GM19372 (cell line): Measurements from ENCODE around the gene STXBP2.

ENCODE experiments used
- ATAC-seq: cut with Tn5 transposase; IDR thresholded peaks from one replicate; pipeline ENCODE4 v1.9.1; 2021; ENCODE audit warnings: mild to moderate bottlenecking, low read depth, moderate library complexity; ENCODE audit not compliant: unreplicated experiment

Gene STXBP2

DNA sequence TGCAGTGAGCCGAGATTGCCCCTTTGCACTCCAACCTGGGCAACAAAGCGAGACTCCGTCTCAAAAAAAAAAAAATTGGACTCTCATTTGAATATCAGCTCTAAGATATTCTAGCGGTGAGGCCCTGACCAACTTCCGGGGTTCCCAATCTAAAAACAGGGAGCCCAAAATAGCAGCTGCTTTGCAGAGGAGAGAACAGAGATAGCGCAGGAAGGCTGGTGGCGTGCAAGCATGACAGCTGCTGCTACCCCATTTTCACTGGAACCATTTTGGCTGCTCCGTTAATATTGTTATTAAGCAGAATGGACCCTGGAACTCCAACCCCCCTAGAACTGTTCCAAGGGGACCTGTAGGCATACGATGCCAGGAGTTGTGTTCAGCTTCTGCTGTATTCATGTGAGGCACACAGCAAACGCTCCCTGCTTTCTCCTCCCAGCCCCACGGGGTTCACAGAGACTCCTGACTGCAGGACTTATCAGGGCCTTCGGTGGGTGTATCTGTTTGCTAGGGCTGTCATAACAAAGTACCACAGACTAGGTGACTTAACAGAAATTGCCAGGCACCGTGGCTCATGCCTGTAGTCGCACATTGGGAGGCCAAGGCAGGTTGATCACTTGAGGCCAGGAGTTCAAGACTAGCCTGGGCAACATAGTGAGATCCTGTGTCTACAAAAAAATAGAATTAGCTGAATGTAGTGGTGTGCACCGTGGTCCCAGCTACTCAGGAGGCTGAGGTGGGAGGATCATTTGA is 11.5 kb downstream of the STXBP2 start:
- ATAC-seq, result no peak

DNA sequence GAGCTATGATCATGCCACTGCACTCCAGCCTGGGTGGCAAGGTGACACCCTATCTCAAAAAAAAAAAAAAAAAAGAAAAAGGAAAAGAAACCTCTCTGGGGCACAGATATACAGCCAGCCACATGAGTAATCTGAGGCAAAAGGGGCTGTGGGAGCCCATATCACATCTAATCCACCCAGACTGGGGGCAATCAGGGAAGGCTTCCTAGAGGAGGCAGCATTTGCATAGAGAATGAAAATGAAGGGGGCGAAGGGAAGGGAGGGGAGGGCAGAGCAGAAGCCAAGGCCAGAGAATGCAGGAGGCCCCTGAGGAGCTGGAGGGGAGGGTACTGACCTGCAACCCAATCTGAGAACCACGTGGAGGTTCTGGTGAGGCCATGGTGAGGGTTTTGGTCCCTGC is 13.2 kb downstream of the STXBP2 start:
- no peak for ATAC-seq

DNA sequence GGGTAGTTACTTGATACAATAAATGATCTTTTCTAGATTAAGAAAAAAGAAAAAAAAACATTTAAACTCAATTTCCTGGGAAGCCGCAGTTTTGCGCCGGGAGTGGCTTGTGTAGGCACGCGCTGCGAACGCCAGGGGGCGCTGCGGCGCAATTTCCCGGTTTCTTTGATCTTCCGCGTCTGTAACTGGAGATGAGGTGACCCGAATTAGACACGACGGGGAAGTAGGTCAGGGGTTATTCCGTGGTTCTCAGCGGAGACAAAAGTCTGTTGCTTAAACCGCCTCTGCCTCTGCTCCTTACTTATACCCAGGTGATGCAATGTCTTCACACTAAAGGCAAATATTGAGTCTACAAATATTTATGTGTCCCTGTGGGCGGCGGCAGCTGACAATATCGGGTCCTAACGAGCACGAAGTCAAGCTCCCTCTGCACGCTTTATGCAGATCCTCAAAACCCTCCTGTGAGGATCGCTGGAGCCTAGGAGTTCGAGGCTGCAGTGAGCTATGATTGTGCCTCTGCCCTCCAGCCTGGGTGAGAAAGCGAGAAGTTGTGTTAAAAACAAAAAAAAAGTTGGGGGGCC is 15.2 kb downstream of the STXBP2 start:
- ATAC-seq, result no peak

DNA sequence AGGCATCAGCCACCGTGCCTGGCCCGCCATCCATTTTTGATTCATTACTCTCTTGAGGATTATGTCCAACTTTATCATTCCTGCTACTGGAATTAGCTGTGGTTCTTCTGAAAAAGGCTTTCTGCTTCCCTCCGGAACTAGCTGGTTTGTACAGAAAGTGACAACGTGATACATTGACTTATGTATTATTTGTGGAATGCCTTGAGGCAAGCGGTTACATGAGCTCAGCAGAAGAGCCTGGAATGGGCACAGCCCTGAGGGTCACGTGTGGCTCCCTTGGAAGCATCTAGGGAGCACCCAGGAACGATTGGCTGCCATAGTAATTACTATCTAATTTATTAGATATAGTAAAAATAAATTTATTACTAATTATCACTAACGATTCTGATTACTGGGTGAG is 17.5 kb downstream of the STXBP2 start:
- no peak for ATAC-seq

GRCh38 chr19:7655581-7655980 is 18.7 kb downstream of the STXBP2 start:
- no peak for ATAC-seq

- no peak for ATAC-seq
These were observed 20.3 kb downstream of the STXBP2 start for GRCh38 chr19:7657131-7657751.

GRCh38 chr19:7658219-7658686 is 21.3 kb downstream of the STXBP2 start:
- ATAC-seq, result no peak

- ATAC-seq, result no peak
These were observed 25.0 kb downstream of the STXBP2 start for GRCh38 chr19:7661744-7662538.

- ATAC-seq, result no peak
These were observed 25.7 kb downstream of the STXBP2 start for GRCh38 chr19:7662657-7663056.

DNA sequence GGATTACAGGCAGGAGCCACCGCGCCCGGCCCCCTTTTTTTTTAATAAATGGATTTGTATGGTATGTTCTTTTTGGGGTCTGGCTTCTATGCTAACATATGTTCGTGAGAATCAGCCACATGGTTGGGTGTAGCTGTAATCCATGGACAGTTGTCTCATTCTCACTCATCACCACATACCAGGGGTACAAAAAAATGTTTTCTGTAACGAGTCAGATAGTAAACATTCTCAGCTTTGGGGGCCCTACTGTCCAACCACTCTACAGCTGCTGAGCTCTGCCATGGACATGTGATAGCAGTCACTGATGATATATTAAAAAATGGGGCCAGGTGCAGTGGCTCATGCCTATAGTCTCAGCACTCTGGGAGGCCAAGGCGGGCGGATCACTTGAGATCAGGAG is 26.8 kb downstream of the STXBP2 start:
- no peak for ATAC-seq

DNA sequence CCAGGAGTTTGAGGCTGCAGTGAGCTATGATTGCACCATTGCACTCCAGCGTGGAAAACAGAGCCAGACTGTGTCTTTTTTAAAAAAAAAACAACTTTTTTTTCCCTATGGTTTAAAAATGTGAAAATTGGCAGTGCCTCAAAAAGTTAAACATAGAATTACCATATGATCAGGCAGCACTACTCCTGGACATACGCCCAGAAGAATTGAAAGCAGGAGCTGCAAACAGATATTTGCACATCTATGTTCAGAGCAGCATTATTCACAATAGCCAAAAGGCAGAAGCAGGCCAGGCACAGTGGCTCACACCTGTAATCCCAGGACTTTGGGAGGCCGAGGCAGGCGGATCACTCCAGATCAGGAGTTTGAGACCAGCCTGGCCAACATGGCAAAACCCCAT is 28.2 kb downstream of the STXBP2 start:
- no peak for ATAC-seq

DNA sequence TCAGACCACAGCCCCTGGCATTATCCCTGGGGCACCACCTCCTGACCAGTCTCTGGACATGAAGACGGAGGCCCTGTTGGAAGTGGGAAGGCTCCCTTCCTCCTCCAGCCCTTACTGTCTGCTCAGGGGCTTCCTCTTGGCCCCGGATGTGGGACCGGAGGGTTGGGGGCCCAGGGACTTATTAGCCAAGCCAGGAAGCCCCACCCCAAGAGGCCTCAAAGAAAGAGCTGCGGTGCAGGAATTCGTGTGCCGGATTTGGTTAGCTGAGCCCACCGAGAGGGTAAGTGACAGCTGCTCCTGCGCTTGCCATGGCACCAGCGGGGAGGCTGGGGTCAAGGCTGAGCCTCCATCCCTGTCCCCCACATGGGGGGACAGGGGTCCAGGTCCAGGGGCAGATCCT is 31.9 kb downstream of the STXBP2 start, which contains the start of gene RETN:
Gene RETN (plus strand): TSS at position 208 of the 400 bp plus-strand sequence. CDS start 278 bp downstream, outside the sequence.
- ATAC-seq, result no peak

- no peak for ATAC-seq
These were observed 32.7 kb downstream of the STXBP2 start for GRCh38 chr19:7669641-7670040.

GRCh38 chr19:7670150-7670783 is 33.4 kb downstream of the STXBP2 start:
- no peak for ATAC-seq

DNA sequence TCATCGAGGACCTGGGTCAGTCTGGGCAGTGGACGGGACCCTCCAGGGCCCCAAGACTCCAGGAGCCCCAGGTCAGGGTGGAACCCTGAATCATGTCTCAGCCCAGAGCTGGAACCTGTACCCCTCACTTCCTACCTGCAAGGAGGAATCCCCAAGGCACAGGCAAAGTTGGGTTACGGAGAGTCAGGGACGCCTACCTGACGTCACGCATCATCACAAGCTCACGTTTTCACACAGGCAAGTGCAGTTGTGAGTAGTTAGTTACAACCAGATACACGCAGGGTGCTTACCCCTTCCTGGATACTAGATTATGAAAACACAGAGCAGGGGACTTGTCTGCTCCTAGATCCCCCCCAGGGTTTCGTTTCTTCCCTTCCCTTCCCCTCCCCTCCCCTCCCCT is 33.9 kb downstream of the STXBP2 start:
- no peak for ATAC-seq

- ATAC-seq, result no peak
These were observed 35.6 kb downstream of the STXBP2 start for GRCh38 chr19:7672522-7672921.

DNA sequence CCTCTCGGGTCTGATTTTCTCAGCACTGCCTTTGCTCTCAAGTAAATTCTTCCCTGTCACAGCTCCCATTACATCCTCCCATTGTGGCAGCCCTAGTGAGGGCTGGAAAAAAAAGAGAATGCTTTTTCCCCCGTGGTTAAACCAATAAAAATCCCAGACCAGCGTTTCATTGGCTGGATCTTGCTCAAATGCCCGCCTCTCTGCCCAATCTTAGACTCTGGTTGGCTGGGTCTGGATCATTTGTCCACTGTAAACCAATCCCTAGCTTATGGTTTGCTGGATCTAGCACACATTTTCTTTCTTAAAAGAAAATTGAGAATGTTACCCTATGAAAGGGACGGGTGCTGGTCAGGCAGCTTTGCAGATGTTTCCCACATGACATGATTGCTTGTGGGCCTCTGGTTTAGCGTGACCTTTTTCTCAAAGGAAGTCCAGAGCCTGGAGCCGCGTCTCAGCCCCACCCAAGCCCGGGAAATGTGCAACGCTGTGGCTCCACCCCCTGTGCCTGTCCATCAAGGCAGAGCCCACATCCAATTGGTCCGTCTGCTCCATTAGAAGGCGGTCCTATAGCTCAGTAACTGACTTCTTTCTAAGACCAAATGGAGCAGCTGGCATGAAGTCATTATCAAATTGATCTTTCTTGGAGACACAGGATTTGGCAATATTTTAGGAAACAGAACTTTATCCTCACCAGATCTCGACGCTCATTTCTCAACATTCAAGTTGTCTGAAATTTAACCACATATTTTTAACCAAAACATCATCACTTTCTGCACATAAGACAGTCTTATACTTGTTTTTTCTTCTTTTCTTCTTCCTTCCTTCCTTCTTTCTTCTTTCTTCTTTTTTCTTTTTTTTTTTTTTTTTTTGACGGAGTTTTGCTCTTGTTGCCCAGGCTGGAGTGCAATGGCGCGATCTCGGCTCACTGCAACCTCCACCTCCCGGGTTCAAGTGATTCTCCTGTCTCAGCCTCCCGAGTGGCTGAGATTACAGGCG is 37.4 kb downstream of the STXBP2 start:
- ATAC-seq, result no peak

GRCh38 chr19:7676376-7676775 is 39.5 kb downstream of the STXBP2 start:
- ATAC-seq, result no peak

- ATAC-seq, result no peak
These were observed 39.9 kb downstream of the STXBP2 start, which contains the start of gene MCEMP1 for GRCh38 chr19:7676854-7677253. Gene MCEMP1 (plus strand): TSS chr19:7677090. CDS start chr19:7677121, 31 bp downstream.
